Measurements from ENCODE around the gene PITPNC1.

DNA sequence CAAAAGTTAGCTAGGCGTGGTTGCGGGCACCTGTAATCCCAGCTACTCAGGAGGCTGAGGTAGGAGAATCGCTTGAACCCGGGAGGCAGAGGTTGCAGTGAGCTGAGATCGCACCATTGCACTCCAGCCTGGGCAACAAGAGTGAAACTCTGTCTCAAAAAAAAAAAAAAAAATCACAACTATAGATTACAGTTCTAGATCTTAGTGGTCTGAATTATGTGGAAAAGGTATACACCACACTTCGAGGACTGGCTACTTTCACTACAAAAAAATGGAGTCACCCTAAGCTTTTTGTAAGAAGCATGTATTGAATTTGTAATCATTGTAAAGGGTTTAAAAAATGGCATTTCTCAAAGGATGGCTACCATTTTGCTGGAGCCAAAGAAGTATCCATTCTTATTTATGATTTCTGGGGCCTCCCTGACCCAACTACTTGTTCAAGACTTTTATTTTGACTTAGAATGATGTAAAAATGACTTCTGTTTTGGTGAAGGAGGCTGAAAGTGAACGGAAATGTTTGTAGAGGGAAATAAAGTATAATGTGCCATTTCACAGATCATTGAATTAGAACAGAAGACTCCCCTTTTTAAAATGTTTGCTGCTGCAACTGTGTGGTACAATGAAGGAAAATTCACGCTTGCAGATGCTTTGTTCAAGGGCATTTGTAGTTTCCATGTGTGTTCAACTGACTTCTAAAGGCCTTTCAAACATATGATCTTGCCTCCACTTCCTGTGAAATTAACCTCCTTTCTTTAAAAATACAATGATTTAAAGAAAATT, 303.6 kb downstream of the PITPNC1 start:
- TF ChIP-seq ASH2L (IDR thresholded peaks at IDR 0.05; ENCODE audit: insufficient read length, low read depth, low read length), result no peak
- no peak for TF ChIP-seq MIXL1 (CRISPR knock-in tag; IDR thresholded peaks at IDR 0.05)
- no peak for TF ChIP-seq POLR2A (IDR thresholded peaks at IDR 0.05; ENCODE audit: insufficient read depth in 1 of 2, low read depth in 2 of 2, low read length in 2 of 2)
- no peak for TF ChIP-seq RFXANK (CRISPR knock-in tag; IDR thresholded peaks at IDR 0.05)
- TF ChIP-seq ZBTB3 (CRISPR knock-in tag; IDR thresholded peaks at IDR 0.05; ENCODE audit: borderline replicate concordance, low read depth), result no peak
- TF ChIP-seq, protein P1, sequence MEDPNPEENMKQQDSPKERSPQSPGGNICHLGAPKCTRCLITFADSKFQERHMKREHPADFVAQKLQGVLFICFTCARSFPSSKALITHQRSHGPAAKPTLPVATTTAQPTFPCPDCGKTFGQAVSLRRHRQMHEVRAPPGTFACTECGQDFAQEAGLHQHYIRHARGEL (CRISPR knock-in tag; IDR thresholded peaks at IDR 0.05), result no peak
- no peak for TF ChIP-seq RAD21 (CRISPR knock-in tag; IDR thresholded peaks at IDR 0.05)
- TF ChIP-seq CHD2 (IDR thresholded peaks at IDR 0.05; ENCODE audit: low read depth, low read length), result no peak
- TF ChIP-seq RXRA (CRISPR knock-in tag; IDR thresholded peaks at IDR 0.05), result no peak
- TF ChIP-seq TCF7L2 (IDR thresholded peaks at IDR 0.05; ENCODE audit: low read depth, low read length), result no peak
- no peak for TF ChIP-seq ELF1 (CRISPR knock-in tag; IDR thresholded peaks at IDR 0.05)
- no peak for TF ChIP-seq STAG1 (CRISPR knock-in tag; IDR thresholded peaks at IDR 0.05)
- TF ChIP-seq, protein P2, sequence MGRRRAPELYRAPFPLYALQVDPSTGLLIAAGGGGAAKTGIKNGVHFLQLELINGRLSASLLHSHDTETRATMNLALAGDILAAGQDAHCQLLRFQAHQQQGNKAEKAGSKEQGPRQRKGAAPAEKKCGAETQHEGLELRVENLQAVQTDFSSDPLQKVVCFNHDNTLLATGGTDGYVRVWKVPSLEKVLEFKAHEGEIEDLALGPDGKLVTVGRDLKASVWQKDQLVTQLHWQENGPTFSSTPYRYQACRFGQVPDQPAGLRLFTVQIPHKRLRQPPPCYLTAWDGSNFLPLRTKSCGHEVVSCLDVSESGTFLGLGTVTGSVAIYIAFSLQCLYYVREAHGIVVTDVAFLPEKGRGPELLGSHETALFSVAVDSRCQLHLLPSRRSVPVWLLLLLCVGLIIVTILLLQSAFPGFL (CRISPR knock-in tag; IDR thresholded peaks at IDR 0.05), result no peak
- no peak for TF ChIP-seq ZNF558 (CRISPR knock-in tag; IDR thresholded peaks at IDR 0.05; ENCODE audit: borderline replicate concordance)
